T follicular helper cell (primary cell): ENCODE results near the gene STK26.
"Not testable (repeated sequence)": the region's sequence is repeated elsewhere in the genome, so short reads cannot be mapped to it uniquely, and the experiment has no call there.

Source experiments
- DNase-seq: peaks from one replicate; pipeline ENCODE4 v3.0.0-alpha.2; 2020; ENCODE audit warnings: low read depth

The STK26 gene

DNA sequence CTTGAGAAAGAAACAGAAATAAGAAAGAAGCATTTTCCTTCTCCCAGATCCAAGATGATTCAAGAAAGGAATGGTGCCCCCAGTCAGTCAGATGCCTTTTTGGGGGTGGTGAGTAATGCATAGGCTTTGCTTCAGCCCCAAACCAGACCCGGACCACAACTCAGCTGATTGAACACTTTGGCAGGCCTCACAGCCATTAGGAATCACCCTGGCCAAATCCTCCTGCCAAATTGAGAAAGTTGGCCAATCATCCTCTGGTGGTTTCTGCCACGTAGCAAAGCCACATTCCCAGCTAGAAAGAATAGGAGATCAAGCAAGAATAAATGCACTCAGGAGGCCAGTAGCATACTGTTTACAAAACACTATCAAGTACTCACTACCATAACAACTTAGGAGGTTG lies 71.1 kb downstream of the STK26 start:
- DNase-seq = no peak

- not testable (repeated sequence) for DNase-seq
Observed at GRCh38 chrX:132098704-132099103, 75.6 kb downstream of the STK26 start.

DNA sequence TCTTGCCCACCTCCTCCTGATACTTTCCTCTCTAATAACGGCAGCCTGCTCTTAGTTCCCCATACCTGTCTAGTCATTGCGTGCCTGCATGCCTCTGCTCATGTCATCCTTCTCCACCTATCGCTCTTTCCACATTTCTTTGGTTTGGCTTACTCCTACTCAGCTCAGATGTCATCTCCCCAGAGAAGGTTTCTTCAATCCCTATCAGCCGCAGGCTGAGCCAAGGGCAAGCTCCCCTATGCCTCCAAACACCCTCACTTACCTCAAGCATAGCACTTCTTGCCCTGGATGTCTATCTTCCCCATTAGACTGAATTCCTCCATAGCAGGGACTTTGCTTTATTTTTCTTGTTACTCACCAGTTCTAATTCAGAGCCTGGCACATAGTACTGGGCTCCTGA lies 78.1 kb downstream of the STK26 start:
- DNase-seq = no peak

DNA sequence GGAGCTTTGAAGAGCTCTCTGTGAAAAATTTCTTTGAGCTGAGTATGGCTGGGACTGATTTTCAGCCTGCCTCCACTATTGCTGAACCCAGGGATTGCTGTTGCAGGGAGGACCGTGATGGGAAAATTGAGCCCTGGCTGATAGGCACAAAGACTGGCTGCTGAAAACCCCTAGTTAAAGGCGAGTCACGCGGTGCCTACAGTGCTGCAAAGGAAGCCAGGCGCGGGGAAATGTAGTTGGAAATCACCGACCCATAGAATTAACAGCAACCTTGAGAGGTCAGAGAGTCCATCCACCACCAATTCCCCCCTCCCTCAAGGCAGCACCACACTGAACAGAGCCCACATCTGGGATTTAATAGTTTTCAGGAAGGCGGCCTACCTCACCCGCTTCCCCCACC lies 78.7 kb downstream of the STK26 start:
- no peak for DNase-seq

GRCh38 chrX:132107291-132107690 lies 84.2 kb downstream of the STK26 start:
- no peak for DNase-seq

DNA sequence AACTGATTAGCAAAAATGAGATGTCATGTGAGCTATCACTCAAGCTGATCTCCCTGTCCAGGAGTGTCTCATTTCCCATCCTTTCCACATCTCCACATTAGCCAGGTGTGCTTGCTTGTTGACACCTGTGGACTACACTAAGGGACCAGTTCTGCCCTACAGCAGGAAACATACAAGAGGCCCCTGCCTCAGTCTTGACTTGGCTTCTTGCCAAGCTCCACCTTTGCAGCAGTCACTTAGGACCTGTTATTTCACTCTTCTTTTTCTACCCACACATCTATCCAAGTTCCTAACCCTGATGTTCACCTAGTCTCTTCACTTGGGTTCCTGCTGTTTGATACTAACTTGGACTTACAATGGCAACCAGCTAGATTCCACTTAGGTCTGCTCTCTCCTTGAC lies 91.5 kb downstream of the STK26 start:
- DNase-seq = no peak

GRCh38 chrX:132115792-132116191 lies 92.7 kb downstream of the STK26 start:
- no peak for DNase-seq

GRCh38 chrX:132118358-132118757 lies 95.3 kb downstream of the STK26 start:
- DNase-seq = no peak

GRCh38 chrX:132119283-132119682 lies 96.2 kb downstream of the STK26 start:
- DNase-seq = no peak

DNA sequence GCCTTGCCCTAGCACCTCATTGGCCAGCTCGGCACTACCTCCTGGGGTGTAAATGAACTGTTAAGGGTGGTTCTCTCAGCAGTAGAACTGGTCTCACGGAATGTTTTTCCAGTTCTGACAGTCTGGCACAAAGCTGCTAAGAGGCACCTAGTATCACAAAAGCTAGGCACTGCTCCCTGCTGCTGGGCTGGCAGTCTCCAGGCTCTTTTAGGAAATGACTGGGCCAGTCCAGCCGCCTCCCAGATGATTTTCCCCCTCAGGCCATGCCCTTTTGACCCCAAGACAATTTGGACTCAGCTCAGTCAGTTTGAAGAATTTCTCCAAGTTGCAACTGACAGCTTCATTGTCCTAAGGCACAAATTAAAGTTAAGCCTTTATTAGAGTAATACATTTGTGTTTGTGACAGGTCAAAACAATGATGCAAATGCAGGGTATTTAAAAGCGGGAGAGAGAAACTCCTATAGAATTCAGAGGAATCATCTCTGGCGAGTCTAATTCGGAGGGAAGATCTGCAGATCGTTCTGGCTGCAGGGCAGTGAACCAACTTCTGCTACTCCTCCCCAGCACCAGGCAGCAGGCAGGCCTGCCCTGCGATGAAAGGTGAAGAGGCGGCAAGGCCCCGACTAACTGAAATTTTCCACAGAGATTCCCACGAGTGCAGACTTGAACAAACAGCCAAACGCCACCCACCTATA lies 96.9 kb downstream of the STK26 start:
- no peak for DNase-seq

- no peak for DNase-seq
Observed at GRCh38 chrX:132120913-132121312, 97.8 kb downstream of the STK26 start.
